HG02938 (cell line): ENCODE measurements around the gene TMPRSS11F.
"Not testable (repeated sequence)": the region's sequence is repeated elsewhere in the genome, so short reads cannot be mapped to it uniquely, and the experiment has no call there.

ENCODE experiments used
- ATAC-seq: cut with Tn5 transposase; IDR thresholded peaks from one replicate; pipeline ENCODE4 v1.9.1; 2021; ENCODE audit warnings: mild to moderate bottlenecking, moderate library complexity; ENCODE audit not compliant: unreplicated experiment

The TMPRSS11F gene

GRCh38 chr4:68129793-68130192, at the start of gene TMPRSS11F:
TMPRSS11F (minus strand) TSS chr4:68129869; CDS start chr4:68129820, 49 bp downstream.
- no peak for ATAC-seq

- no peak for ATAC-seq
Measured at GRCh38 chr4:68176904-68177303, 47.2 kb upstream of the TMPRSS11F start.

GRCh38 chr4:68176500-68176899, 46.8 kb upstream of the TMPRSS11F start:
- ATAC-seq = no peak

- peak; percentile 81 for ATAC-seq
Measured at GRCh38 chr4:68175562-68176155, 46.0 kb upstream of the TMPRSS11F start.

- not testable (repeated sequence) for ATAC-seq
Measured at GRCh38 chr4:68174389-68174788, 44.7 kb upstream of the TMPRSS11F start.

- not testable (repeated sequence) for ATAC-seq
Measured at GRCh38 chr4:68172147-68172546, 42.5 kb upstream of the TMPRSS11F start.

- no peak for ATAC-seq
Measured at GRCh38 chr4:68167706-68168105, 38.0 kb upstream of the TMPRSS11F start.

GRCh38 chr4:68167166-68167565, 37.5 kb upstream of the TMPRSS11F start:
- no peak for ATAC-seq

- no peak for ATAC-seq
Measured at GRCh38 chr4:68163754-68164153, 34.1 kb upstream of the TMPRSS11F start.

GRCh38 chr4:68162196-68162595, 32.5 kb upstream of the TMPRSS11F start:
- no peak for ATAC-seq

GRCh38 chr4:68152411-68152810, 22.7 kb upstream of the TMPRSS11F start:
- no peak for ATAC-seq

GRCh38 chr4:68148800-68149685, 19.4 kb upstream of the TMPRSS11F start:
- ATAC-seq = no peak

- no peak for ATAC-seq
Measured at GRCh38 chr4:68147079-68147478, 17.4 kb upstream of the TMPRSS11F start.

- ATAC-seq = no peak
Measured at GRCh38 chr4:68145261-68145660, 15.6 kb upstream of the TMPRSS11F start.

- ATAC-seq = no peak
Measured at GRCh38 chr4:68141852-68142251, 12.2 kb upstream of the TMPRSS11F start.

- ATAC-seq = no peak
Measured at GRCh38 chr4:68132342-68132741, 2.7 kb upstream of the TMPRSS11F start.

- ATAC-seq = no peak
Measured at GRCh38 chr4:68124262-68124661, 5.4 kb downstream of the TMPRSS11F start.

GRCh38 chr4:68123525-68123924, 6.1 kb downstream of the TMPRSS11F start:
- no peak for ATAC-seq

- no peak for ATAC-seq
Measured at GRCh38 chr4:68119921-68120320, 9.7 kb downstream of the TMPRSS11F start.

- no peak for ATAC-seq
Measured at GRCh38 chr4:68110441-68110840, 19.2 kb downstream of the TMPRSS11F start.

GRCh38 chr4:68109868-68110267, 19.8 kb downstream of the TMPRSS11F start:
- ATAC-seq = no peak

GRCh38 chr4:68082758-68083157, 46.9 kb downstream of the TMPRSS11F start:
- no peak for ATAC-seq
